Measurements from ENCODE around the gene ZNF423. TPM values are rescaled to one million over a fixed set of nuclear protein-coding genes. Genes with fewer than 3 reads are reported as not detected.

ZNF423 gene
- total and polyA plus RNA-seq, 9 of the 15 experiments (the other 6 are each of a cell fraction or from before 2014, with no cell fraction given) = not detected

DNA sequence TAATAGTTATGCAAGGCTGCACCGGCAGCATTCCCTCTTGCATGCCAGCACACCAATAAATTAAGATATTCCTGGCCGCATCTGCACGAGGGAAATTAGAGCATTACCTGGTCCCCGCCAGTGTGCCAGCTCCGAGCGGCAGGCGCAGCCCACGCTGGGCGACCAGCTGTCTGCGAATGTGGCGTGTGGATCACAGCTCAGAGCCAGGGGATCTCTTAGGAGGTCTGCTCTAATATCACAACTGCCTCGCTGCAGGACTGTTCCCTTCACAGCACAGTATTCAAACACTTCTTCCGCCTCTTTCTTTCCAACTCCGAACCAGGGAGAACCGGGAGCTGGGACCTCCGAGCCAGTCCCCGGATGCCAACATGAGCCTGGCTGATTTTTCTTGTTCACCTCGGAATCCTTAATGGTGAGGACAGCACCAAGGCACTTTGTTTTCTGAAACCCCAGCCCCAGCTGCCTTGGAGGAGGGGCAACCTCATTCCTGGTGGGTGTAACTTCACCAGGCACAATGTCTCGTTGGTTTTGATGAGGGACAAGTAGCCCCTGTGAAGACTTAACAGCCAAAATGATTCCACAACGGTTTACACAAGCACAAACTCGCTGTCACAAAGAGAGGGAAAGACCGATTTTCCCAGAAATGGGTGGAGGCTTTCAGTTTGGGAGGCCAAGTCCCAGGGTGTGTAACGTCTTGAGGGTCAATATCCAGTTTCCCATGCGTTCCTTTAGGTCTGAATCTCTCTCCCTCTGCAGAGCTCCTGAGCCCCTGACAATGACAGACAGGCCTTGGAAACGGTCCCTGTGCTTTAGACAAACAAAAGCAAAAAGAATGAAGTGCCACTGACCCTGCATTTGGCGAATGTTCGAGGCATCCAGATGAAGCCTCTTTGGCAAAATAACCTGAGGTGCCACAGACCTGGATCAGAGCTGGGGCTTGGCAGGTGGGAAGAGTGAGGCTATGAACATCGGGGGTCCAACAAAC lies 269.2 kb downstream of the ZNF423 start:
- in situ Hi-C loops (cut with MboI) (no loop called here), intact Hi-C loops (cut with micrococcal nuclease) (no loop called here)
- Histone ChIP-seq H3K4me2 (ENCODE audit: insufficient read depth, low read length) (no peak overlapping the region), H3K4me3 (no peak overlapping the region), H3K36me3 (ENCODE audit: control insufficient read depth, insufficient read depth, low read length) (no peaks in the 10 kb centered on the region), H3K27me3 (ENCODE audit: control insufficient read depth in 2 of 2, insufficient read depth in 2 of 2, low read length in 2 of 2) (peaks cover 18 to 50% of the 10 kb centered on the region in 2 experiments; a peak in 4 of 5 replicates), H3K9ac (ENCODE audit: insufficient read depth in 1 of 2, low read depth in 2 of 2, low read length in 2 of 2) (no peak overlapping the region), H2AFZ (ENCODE audit: low read depth, low read length) (no peak overlapping the region), H4K20me1 (replicated peaks; ENCODE audit: control insufficient read depth, insufficient read depth, low read length) (no peaks in the 10 kb centered on the region), H3K9me3 (replicated peaks; ENCODE audit: control insufficient read depth, insufficient read depth, low read depth, low read length) (no peaks in the 10 kb centered on the region), H3K79me2 (ENCODE audit: control insufficient read depth, insufficient read depth, low read length) (no peaks in the 10 kb centered on the region), H3K9me1 (ENCODE audit: control insufficient read depth, insufficient read depth, low read length) (no peaks in the 10 kb centered on the region), H3K4me1 (replicated peaks in 1 of 2; ENCODE audit: control insufficient read depth in 2 of 2, insufficient read depth in 2 of 2, low read length in 2 of 2) (no peaks in the 10 kb centered on the region), H3K27ac (ENCODE audit: extremely low read depth, low read depth, low read length) (no peak overlapping the region)
- FAIRE-seq (no peak), ATAC-seq (no peak), DNase-seq (ENCODE audit: extremely low read depth in 1 of 4, low spot score in 3 of 4) (no peak)
- no TSS peak for BruUV-seq (replicated peaks)
- TF ChIP-seq ZNF384 (IDR thresholded peaks at IDR 0.05; ENCODE audit: low read depth, low read length) = no peak
- no peak for TF ChIP-seq RHOXF2B (CRISPR knock-in tag; conservative IDR thresholded peaks at IDR 0.05)
- TF ChIP-seq ZNF197 (CRISPR knock-in tag; IDR thresholded peaks at IDR 0.05; ENCODE audit: low read depth) = no peak
- TF ChIP-seq PHF8 (IDR thresholded peaks at IDR 0.05; ENCODE audit: borderline replicate concordance, low read length) = no peak
- TF ChIP-seq THRAP3 (IDR thresholded peaks at IDR 0.05; ENCODE audit: borderline replicate concordance) = no peak
- no peak for TF ChIP-seq ZNF140 (CRISPR knock-in tag; IDR thresholded peaks at IDR 0.05)
- TF ChIP-seq BDP1 (IDR thresholded peaks at IDR 0.05; ENCODE audit: insufficient read depth, insufficient read length) = no peak
- no peak for TF ChIP-seq CEBPG (CRISPR knock-in tag; IDR thresholded peaks at IDR 0.05)
- TF ChIP-seq CEBPG (tag; conservative IDR thresholded peaks at IDR 0.05 in 1 of 2, IDR thresholded peaks at IDR 0.05 in 1 of 2) = no peak
- TF ChIP-seq MCM2 (IDR thresholded peaks at IDR 0.05; ENCODE audit: low read depth) = no peak
- TF ChIP-seq ZBTB1 (CRISPR knock-in tag; IDR thresholded peaks at IDR 0.05; ENCODE audit: borderline replicate concordance, low read depth) = no peak
- no peak for TF ChIP-seq SPI1 (IDR thresholded peaks at IDR 0.05; ENCODE audit: borderline replicate concordance, low read depth, low read length)
- no peak for TF ChIP-seq ZNF143 (CRISPR knock-in tag; IDR thresholded peaks at IDR 0.05)
- CTCF ChIA-PET (ENCODE audit: low intra/inter-chr PET ratio) = no interaction called here
- WGBS (ENCODE audit: insufficient coverage, low coverage, missing lambda C conversion rate) = under 1% methylated on average over 28 of the region's 28 CpGs
- POLR2A ChIA-PET = no interaction called here
